Sigmoid colon (tissue), 7 donors: Measurements from ENCODE around the gene CLEC18C. TPM values are rescaled to one million over a fixed set of nuclear protein-coding genes. Genes with fewer than 3 reads are reported as not detected.
"Not testable (repeated sequence)": the region's sequence is repeated elsewhere in the genome, so short reads cannot be mapped to it uniquely, and the experiment has no call there.

Experiments used
- DNase-seq: peaks from one replicate; pipeline ENCODE4 v3.0.0-alpha.2; 2019
- H3K27ac ChIP-seq, 4 donors: fragments of 200-600 bp; sonication (generic); one replicate each; pipeline ENCODE4 v1.5.1; 2016 to 2019; ENCODE audit warnings: mild to moderate bottlenecking in 1 of 4
- H3K27me3 ChIP-seq, 3 donors: fragments of 200-600 bp; sonication (generic); one replicate each; pipeline ENCODE4 v1.5.1; 2019; ENCODE audit warnings: mild to moderate bottlenecking in 1 of 3
- H3K36me3 ChIP-seq, 4 donors: fragments of 200-600 bp; sonication (generic); one replicate each; pipeline ENCODE4 v1.5.1; 2016 to 2019
- H3K4me1 ChIP-seq, 4 donors: fragments of 200-600 bp; sonication (generic); one replicate each; pipeline ENCODE4 v1.5.1; 2017 to 2019
- H3K4me3 ChIP-seq, 4 donors: fragments of 200-600 bp; sonication (generic); one replicate each; pipeline ENCODE4 v1.5.1; 2017 to 2019; ENCODE audit warnings: mild to moderate bottlenecking in 2 of 4, moderate library complexity in 1 of 4
- H3K9me3 ChIP-seq, 4 donors: fragments of 200-600 bp in 3 of 4; sonication (generic) in 3 of 4; one replicate each; pipeline versions ENCODE4 v1.5.1 to v1.6.1; 2013 to 2019
- WGBS, 2 donors: extraction: QIAGEN DNeasy Blood & Tissue Kit; methylation state at CpG; one replicate each; pipeline ENCODE4 v1.1.7; 2013; 5-methylcytosine and 5-hydroxymethylcytosine counted together
- intact Hi-C: fragments of 100-400 bp; cut with DNase I; formaldehyde crosslinking; loops from one replicate; pipeline ENCODE4 v1.15.1; 2023
- polyA plus RNA-seq, 3 donors: library from polyadenylated mRNA; stranded (reverse); fragments of 200-250 nt; gene quantifications; one replicate each; pipeline ENCODE4 v1.2.3, GENCODE V29; 2013
- total RNA-seq, 4 donors: library from RNA; depleted of rRNA; stranded (reverse); fragments of >200 nt; gene quantifications; one replicate each; pipeline ENCODE4 v1.1.0, GENCODE V29; 2016
- donor health status: healthy with polysubstance abuse.
- donor health status: Bipolar disorder and iron deficiency.
- donor health status: healthy.

Gene CLEC18C
- total RNA-seq = not detected
- under 1 TPM in 1 of 3 donors, not detected in 2; 0.10 TPM for polyA plus RNA-seq

DNA sequence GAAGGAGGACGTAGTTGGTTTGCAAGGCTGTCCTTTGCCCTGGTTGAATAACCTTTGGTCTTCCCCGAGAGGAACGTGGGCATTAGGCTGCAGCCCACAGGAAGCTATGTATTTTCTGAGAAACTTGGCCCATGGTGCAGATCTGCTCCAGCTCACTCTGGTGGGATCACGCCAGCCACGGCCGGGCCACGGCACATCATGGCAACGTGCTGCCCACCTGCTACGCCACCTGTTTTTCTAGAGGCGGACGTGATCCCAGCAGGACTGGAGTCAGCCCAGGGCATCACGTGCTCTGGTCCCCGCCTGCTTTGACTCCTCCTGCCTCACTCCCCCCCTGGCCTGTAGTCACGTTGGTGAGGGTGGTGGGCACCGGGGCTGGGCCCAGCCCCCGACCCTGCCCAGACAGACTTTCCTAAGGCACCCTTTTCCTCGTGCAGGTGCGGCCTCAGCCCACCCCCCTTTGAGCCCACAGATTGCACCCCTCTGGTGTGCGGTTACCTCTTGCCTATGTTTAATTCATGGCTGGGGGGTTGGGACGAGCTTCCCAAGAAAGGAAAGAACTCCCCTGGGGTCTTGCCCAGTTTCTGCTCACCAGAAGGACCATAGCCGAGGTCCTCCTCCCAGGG is at the start of gene CLEC18C:
CLEC18C (plus strand) TSS at position 576 of the 626 bp plus-strand sequence. CDS start 492 bp downstream, outside the sequence.
- intact Hi-C loops, DNase-seq, H3K9me3 ChIP-seq, H3K36me3 ChIP-seq, H3K27me3 ChIP-seq, H3K4me3 ChIP-seq, H3K27ac ChIP-seq, H3K4me1 ChIP-seq: not testable (repeated sequence)
- WGBS, 2 donors = 70 to 85% methylated on average over 17 to 19 of the region's 21 CpGs

DNA sequence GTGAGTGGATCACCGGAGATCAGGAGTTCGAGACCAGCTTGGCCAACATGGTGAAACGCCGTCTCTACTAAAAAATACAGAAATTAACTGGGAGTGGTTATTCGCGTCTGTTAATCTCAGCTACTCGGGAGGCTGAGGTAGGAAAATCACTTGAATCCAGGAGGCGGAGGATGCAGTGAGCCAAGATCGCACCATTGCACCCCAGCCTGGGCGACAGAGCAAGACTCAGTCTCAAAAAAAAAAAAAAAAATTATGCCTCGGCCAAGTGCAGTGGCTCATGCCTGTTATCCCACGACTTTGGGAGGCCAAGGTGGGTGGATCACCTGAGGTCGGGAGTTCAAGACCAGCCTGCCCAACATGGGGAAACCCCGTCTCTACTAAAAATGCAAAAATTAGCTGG is 49.8 kb upstream of the CLEC18C start:
- intact Hi-C loops = not testable (repeated sequence)

DNA sequence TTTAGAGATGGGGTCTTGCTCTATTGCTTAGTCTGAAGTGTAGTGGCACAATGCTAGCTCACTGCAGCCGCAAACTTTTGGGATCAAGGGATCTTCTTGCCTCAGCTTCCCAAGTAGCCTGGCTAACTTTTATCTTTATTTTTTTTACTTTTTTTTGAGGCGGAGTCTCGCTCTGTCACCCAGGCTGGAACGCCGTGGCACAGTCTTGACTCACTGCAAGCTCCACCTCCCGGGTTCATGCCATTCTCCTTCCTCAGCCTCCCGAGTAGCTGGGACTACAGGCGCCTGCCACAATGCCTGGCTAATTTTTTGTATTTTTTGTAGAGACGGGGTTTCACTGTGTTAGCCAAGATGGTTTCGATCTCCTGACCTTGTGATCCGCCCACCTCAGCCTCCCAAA is 47.4 kb upstream of the CLEC18C start:
- H3K9me3 ChIP-seq, H3K4me3 ChIP-seq, H3K27ac ChIP-seq, H3K4me1 ChIP-seq, H3K27me3 ChIP-seq, DNase-seq, intact Hi-C loops: not testable (repeated sequence)
- WGBS, 2 donors = 91 to 95% methylated on average over 11 of the region's 11 CpGs
- H3K36me3 ChIP-seq = peaks cover 32 to 95% (median 50%) of the 10 kb centered on the region in 4 donors

More for the DNA sequence above, 49.8 kb upstream of the CLEC18C start:
- not testable (repeated sequence) for H3K27ac ChIP-seq, H3K27me3 ChIP-seq, H3K9me3 ChIP-seq, H3K4me3 ChIP-seq, DNase-seq, H3K4me1 ChIP-seq
- H3K36me3 ChIP-seq = peaks cover 19 to 78% (median 33%) of the 10 kb centered on the region in 4 donors
- WGBS, 2 donors = 90 to 91% methylated on average over 14 of the region's 14 CpGs

DNA sequence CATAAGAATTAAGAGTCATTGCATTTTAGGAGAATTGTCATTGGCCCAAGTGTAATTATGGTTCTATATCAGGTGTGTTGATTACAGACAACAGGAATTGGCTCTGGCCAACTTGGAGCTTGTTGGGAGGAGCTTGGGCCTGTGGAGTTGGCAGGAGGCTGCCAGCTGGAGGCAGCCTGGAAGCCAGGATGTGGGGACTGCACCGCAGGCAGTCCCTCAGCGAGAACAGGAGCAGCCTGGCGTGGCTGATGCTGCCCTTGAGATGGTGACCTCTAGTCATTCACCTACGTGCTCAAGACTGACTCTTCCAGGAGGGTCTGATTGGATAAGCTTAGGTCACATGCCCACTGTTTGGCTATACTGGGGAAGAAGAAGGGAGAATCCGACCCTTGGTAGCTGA is 45.9 kb upstream of the CLEC18C start:
- H3K27ac ChIP-seq, H3K9me3 ChIP-seq, H3K4me3 ChIP-seq, intact Hi-C loops, DNase-seq, H3K27me3 ChIP-seq, H3K4me1 ChIP-seq: not testable (repeated sequence)
- H3K36me3 ChIP-seq = peaks cover 27 to 95% (median 47%) of the 10 kb centered on the region in 4 donors
- 91 to 95% methylated on average over 5 of the region's 5 CpGs for WGBS, 2 donors

DNA sequence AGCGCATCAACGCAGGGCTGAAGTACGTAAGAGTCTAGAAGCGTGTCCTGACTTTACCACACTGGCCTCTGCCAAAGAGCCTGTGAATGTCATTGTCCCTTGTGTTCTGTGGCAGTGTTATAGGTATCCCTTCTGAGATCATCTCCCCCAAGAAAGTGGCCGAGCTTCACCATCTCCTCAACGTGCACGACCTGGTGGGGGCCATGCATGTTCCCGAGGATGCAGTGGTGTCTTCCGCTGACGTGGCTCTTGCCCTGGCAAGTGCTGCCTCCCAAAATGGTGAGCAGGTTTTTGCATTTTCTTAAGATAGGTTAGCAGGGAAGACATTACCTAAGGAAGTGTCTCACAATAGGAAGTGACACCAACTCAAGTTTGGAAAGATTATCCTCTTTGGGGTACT is 44.7 kb upstream of the CLEC18C start:
- H3K27me3 ChIP-seq, H3K27ac ChIP-seq, H3K4me3 ChIP-seq, intact Hi-C loops, DNase-seq, H3K4me1 ChIP-seq, H3K9me3 ChIP-seq: not testable (repeated sequence)
- WGBS, 2 donors = 93 to 98% methylated on average over 6 of the region's 10 CpGs
- peaks cover 33 to 95% (median 50%) of the 10 kb centered on the region in 4 donors for H3K36me3 ChIP-seq

DNA sequence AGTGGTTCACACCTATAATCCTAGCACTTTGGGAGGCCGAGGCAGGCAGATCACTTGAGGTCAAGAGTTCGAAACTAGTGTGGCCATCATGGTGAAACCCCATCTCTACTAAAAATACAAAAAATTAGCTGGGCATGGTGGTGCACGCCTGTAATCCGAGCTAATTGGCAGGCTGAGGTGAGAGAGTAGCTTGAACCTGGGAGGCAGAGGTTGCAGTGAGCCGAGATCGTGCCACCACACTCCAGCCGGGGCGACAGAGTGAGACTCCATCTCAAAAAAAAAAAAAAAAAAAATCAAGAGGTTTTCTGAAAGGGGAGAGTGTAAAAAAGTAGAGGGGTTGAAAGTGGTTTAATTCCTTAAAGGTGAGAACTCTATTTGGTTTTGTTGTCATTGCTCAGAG is 37.8 kb upstream of the CLEC18C start:
- H3K4me1 ChIP-seq, DNase-seq, H3K27ac ChIP-seq, H3K27me3 ChIP-seq, H3K9me3 ChIP-seq, intact Hi-C loops, H3K4me3 ChIP-seq: not testable (repeated sequence)
- 97% methylated on average over 8 of the region's 8 CpGs for WGBS, 2 donors
- H3K36me3 ChIP-seq = peaks cover 20 to 100% (median 55%) of the 10 kb centered on the region in 4 donors

DNA sequence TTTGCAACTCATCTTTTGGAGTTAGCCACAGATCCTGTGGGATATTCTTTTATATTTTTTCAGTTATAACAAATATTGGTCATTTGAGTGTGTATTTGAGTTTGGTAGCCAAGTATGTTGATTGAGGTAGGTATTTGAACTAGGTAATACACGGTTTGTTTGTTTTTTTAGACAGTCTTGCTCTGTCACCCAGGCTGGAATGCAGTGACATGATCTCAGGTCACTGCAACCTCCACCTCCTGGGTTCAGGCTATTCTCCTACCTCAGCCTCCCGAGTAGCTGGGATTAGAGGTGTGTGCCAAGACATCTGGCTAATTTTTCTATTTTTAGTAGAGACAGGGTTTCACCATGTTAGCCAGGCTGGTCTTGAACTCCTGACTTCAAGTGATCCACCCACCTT is 37.0 kb upstream of the CLEC18C start:
- H3K27me3 ChIP-seq, H3K9me3 ChIP-seq, intact Hi-C loops, H3K4me3 ChIP-seq, H3K27ac ChIP-seq, DNase-seq, H3K4me1 ChIP-seq: not testable (repeated sequence)
- H3K36me3 ChIP-seq = peaks cover 20 to 100% (median 61%) of the 10 kb centered on the region in 4 donors
- WGBS, 2 donors = 72 to 90% methylated on average over 2 of the region's 2 CpGs

DNA sequence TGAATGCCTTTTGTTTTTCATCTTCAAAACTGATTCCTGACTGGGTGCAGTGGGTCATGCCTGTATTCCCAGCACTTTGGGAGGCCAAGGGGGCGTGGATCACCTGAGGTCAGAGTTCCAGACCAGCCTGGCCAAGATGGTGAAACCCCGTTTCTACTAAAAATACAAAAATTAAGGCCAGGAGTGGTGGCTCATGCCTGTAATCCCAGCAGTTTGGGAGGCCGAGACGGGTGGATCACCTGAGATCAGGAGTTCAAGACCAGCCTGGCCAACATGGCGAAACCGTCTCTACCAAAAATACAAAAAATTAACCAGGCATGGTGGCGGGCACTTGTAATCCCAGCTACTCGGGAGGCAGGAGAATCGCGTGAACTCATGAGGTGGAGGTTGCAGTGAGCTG is 30.8 kb upstream of the CLEC18C start:
- peaks cover 24 to 83% (median 52%) of the 10 kb centered on the region in 4 donors for H3K36me3 ChIP-seq
- H3K9me3 ChIP-seq, H3K27me3 ChIP-seq, DNase-seq, H3K4me3 ChIP-seq, H3K27ac ChIP-seq, intact Hi-C loops, H3K4me1 ChIP-seq: not testable (repeated sequence)
- 93 to 97% methylated on average over 10 of the region's 10 CpGs for WGBS, 2 donors

DNA sequence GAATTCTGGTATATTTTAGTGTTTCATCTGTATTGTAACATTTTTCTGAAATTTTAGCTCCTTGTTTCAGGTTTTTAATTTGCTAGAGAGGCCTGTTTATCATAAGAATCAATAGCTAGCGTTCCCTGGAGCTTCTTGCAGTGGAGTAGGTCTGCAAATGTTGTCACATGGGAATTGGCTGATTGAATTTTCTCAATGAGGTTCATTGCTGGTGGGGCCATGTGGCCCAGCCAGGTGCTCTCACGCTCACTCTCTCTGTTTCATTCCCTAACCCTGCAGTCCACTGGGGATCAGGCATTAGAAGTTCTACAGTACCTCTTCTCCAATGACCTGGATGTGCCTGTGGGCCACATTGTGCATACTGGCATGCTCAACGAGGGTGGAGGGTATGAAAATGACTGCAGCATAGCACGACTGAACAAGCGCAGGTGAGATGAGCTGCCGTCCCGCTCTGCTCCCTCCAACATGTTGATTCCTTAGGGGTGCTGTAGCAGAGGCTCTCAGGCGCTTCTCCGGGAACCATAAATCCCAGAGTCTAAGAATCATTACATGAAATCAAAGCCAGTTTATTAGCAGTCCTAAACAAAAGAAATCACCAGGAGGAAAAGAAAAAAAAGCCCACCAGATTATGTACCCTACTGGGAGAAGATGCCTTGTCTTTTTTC is 30.2 kb upstream of the CLEC18C start:
- WGBS, 2 donors = 80 to 86% methylated on average over 9 of the region's 9 CpGs
- H3K4me1 ChIP-seq, H3K27ac ChIP-seq, H3K4me3 ChIP-seq, H3K27me3 ChIP-seq, DNase-seq, intact Hi-C loops, H3K9me3 ChIP-seq: not testable (repeated sequence)
- H3K36me3 ChIP-seq = peaks cover 23 to 83% (median 54%) of the 10 kb centered on the region in 4 donors

DNA sequence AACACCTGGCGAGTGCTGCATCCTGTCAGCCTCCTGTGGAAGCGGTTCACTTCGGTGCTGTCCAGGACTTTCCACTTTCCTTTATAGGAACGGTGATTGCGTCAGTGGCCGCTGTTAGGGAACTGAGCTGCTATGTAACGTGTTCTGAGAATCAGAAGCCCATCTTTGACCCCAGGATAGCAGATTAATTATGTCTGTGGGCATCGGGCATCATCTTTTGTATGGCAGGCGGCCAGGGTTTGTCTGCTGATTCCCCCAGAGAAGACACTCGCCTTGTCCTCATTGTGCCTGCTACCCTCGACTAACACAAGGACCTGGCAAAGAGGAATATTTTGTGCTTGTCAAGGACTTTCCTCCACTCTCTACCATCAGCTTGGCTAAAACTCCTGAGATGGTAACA is 25.7 kb upstream of the CLEC18C start:
- H3K4me1 ChIP-seq, H3K27me3 ChIP-seq, intact Hi-C loops, H3K9me3 ChIP-seq, H3K27ac ChIP-seq, H3K4me3 ChIP-seq, DNase-seq: not testable (repeated sequence)
- H3K36me3 ChIP-seq = peaks cover 31 to 80% (median 59%) of the 10 kb centered on the region in 4 donors
- WGBS, 2 donors = 88 to 91% methylated on average over 11 of the region's 11 CpGs

DNA sequence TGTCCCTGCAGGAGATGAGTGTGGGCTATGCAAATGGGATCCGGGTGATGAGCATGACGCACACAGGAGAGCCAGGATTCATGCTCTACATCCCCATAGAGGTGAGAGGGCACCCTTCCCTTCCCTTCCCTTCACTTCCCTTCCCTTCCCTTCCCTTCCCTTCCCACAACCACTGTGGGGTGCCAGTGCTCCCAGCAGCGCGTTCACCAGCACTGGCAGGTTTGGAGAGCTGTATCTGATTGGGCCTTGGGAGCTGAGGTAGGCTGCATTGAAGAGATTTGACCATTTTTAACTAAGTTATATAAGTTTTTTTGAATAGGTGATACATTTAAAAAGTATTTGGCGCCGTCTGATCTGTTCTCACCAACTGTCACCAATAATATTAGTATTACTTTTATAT is 25.1 kb upstream of the CLEC18C start:
- H3K9me3 ChIP-seq, H3K4me3 ChIP-seq, H3K27ac ChIP-seq, intact Hi-C loops, DNase-seq, H3K27me3 ChIP-seq, H3K4me1 ChIP-seq: not testable (repeated sequence)
- H3K36me3 ChIP-seq = peaks cover 31 to 80% (median 60%) of the 10 kb centered on the region in 4 donors
- WGBS, 2 donors = 93 to 96% methylated on average over 6 of the region's 6 CpGs

DNA sequence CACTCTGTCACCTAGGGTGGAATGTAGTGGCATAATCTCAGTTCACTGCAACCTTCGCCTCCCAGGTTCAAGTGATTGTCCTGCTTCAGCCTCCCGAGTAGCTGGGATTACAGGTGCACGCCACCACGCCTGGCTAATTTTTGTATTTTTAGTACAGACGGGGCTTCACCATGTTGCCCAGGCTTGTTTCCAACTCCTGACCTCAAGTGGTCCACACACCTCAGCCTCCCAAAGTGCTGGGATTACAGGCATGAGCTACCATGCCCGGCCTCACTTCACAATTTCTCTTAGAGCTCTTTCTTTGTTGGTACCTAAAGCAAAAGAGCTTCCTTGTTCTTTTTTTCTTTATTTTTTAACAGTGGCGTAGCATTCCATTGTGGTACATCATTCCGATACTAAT is 24.3 kb upstream of the CLEC18C start:
- H3K9me3 ChIP-seq, H3K4me3 ChIP-seq, H3K27me3 ChIP-seq, intact Hi-C loops, H3K4me1 ChIP-seq, DNase-seq, H3K27ac ChIP-seq: not testable (repeated sequence)
- WGBS, 2 donors = 97 to 98% methylated on average over 8 of the region's 8 CpGs
- H3K36me3 ChIP-seq = peaks cover 32 to 82% (median 63%) of the 10 kb centered on the region in 4 donors
